ENCODE data around the gene CCDC6.
"Not testable (repeated sequence)": the region's sequence is repeated elsewhere in the genome, so short reads cannot be mapped to it uniquely, and the experiment has no call there.

The CCDC6 gene

DNA sequence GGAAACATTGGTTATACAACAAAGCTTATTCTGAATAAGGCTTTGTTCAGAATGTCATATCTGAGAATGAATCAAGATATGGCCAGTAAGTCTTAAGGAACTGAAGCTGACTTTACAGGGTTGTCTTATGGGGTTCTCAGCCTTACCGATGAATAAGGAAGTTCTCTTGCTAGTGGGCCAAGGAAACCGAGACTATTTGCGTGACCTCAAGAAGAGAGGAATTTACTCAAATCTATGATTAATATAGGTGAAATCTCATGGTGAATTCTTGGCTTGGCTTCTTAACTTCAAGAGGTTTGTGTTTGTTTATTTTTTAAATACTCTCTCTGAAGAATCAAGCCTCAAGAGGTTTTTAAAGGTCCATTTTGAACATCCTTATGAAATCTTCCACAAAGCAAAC is 148.4 kb downstream of the CCDC6 start:
- DNase-seq (ENCODE audit: low spot score): no peak

DNA sequence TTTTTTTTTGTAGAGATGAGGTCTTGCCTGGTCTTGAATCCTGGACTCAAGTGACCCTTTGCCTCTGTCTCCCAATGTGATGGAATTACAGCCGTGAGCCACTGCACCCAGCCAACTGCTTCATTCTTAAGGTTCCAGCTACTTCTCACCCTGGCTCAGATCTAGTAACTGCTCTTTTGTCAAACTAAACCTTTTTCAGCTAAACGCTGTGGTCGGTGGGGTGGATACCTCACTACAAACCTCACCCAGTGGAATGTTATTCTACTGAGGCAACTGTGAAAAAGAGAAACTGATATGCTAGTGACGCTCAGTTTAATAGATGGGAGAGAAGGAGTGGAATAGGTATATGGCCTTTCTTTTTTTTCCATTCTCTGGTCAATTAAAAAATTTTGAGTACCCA is 151.4 kb downstream of the CCDC6 start:
- DNase-seq (ENCODE audit: low spot score): no peak

DNA sequence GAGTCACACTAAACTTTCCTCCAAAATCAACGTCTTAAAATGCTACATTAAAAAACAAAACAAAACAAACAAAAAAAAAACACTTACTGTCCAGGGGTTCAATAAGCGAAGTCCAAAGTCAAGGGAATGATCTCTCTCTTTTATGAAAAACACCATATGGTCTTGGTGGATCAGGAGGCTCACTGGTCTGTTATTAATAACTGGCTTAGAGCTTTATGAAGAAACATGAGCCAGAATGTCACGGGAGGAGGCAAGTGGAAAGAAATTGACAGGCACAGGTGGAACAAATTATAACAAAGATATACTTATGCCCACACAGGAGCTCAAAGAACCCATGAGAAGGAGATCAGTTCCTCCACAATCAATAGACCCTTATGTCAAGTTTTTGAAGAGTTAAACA is 153.1 kb downstream of the CCDC6 start, which contains the start of gene MRLN:
Gene MRLN, minus strand, starts transcription at position 189 of the 400 bp plus-strand sequence.
- DNase-seq (ENCODE audit: low spot score): no peak

DNA sequence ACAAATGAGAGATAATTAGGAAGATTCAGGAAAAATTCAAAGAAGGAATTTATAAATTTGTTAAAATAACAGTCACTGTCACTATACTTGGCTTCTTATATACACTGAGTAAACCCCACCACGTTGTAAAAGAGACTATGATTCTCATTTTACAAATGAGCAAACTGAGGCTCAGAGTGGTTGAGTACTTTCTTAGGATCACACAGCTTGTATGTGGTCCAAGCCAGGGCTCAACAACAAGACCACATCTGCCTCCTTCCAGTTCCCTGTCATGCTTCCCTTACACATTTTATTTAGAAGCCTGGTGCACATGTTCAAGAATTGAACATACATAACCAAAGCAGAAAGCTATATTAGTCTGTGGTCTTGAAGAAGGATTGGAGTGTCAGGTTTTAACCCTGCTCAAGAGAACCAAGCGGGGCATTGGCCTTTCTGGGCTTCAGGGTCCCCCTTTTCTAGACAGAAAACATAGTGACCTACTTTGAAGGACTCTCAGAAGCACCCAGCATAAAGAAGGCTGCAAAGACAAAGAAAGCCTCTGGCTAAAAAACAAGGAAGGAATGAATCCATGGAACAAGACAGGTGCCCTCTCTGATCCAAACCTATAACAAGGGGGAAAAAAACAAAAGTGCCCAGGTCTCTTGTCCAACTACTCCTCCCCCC is 153.9 kb downstream of the CCDC6 start:
- no peak for DNase-seq (ENCODE audit: low spot score)

DNA sequence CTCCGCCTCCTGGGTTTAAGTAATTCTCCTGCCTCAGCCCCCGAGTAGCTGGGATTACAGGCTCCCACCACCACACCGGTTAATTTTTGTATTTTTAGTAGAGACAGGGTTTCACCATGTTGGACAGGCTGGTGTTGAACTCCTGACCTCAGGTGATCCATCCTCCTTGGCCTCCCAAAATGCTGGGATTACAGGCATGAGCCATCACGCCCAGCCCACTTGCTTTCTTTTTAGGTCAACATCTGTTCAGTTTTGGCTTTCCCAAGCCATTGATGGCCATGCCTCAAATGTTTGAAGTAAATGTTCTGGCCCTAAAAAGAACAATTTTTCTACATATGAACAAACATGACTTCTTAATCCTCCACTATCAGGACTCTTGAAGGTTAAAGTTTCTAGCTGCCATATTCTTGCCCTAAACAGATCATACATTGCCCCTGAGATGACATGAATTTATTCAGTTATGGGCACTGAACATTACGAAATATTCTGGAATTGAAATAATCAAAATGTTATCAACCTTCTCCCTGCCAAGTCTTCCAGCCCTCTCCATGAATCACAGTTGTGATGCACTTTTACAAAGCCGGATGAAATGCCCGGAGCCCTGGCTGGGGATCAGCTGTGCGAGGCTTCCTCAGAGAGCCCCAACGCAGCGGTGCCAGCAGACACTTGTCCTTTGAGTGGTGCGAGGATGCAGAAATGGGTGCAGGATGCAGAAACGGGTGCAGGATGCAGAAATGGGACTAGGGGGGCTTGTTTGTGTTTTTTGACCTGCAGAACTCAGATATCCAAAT is 156.0 kb downstream of the CCDC6 start:
- no peak for DNase-seq (ENCODE audit: low spot score)

DNA sequence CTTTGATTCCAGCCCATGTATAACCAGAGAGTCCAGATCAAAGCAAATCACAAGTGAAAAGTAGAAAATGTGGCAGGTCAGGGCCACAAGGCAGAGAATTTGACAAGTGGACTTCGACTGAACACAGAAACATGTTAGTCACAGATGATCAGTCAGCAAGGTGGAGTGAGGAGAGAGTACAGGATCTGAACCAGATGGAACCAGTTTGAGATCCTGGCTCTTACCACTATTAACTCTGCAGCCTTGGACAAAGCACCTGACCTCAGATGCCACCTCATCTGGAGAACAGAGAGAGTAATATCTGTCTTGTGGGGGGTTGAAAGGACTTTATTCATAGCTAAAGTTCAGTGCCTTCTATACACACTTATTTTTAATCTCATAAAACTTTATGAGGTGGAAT is 157.5 kb downstream of the CCDC6 start:
- DNase-seq (ENCODE audit: low spot score): no peak

DNA sequence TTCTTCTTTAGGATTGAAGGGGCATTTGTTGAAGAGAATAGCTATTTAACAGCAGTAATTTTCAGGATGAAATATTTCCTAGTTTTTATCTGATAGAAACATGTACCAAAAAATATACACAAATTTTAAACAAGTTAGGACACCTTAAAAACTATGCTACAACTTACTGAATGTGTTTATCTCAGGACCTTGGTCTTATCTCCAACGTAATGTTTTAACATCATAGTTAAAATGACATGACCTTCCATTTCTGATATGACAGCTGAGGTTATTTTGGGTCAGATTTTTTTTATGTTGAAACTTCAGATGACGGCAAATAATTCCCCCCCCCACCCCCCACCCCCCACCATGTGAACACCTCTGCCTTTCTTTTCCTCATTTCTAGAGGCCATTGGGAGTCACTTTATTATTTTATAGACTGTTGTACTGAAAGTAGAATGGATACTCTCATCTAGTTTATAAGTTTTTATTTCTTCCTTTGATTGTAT is 161.1 kb downstream of the CCDC6 start:
- no peak for DNase-seq (ENCODE audit: low spot score)

DNA sequence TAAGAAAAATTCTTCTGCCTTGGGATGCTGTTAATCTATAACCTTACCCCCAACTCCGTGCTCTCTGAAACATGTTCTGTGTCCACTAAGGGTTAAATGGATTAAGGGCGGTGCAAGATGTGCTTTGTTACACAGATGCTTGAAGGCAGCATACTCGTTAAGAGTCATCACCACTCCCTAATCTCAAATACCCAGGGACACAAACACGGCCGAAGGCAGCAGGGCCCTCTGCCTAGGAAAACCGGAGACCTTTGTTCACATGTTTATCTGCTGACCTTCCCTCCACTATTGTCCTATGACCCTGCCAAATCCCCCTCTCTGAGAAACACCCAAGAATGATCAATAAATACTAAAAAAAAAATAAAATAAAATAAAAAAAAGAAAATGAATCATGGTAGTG is 161.6 kb downstream of the CCDC6 start:
- DNase-seq (ENCODE audit: low spot score): not testable (repeated sequence)

DNA sequence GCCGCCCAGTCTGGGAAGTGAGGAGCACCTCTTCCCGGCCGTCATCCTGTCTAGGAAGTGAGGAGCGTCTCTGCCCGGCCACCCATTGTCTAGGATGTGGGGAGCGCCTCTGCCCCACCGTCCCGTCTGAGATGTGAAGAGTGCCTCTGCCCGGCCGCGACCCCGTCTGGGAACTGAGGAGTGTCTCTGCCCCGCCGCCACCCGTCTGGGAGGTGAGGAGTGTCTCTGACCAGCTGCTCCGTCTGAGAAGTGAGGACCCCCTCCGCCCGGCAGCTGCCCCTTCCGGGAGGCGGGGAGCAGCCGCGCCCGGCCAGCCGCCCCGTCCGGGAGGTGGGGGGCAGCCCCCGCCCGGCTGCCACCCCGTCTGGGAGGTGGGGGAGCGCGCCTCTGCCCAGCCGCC is 162.2 kb downstream of the CCDC6 start:
- DNase-seq (ENCODE audit: low spot score): not testable (repeated sequence)

DNA sequence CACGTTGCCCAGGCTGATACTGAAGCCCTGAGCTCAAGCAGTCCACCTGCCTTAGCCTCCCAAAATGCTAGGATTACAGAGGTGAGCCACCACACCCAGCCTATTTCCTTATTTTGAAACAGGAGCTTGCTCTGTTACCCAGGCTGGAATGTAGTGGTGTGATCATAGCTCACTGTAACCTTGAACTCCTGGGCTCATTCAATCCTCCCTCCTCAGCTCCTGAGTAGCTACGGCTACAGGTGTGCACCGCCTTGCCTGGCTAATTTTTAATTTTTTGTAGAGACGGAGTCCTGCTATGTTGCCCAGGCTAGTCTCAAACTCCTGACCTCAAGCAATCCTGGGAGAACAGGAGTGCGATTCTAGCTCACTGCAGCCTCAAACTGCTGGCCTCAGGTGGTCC is 164.8 kb downstream of the CCDC6 start:
- DNase-seq (ENCODE audit: low spot score): no peak

DNA sequence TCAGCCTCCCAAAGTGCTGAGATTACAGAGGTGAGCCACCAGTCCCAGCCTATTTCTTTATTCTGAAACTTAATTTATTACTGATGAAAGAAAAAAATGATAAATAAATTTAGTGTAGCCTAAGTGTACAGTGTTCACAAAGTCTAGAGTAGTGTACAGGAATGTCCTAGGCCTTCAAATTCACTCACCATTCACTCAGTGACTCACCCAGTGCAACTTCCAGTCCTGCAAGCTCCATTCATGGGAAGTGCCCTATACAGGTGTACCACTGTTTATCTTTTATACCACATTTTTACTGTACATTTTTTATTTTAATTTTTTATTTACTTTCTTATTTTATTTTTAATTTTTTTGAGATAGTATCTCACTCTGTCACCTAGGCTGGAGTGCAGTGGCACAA is 165.3 kb downstream of the CCDC6 start:
- DNase-seq (ENCODE audit: low spot score): no peak

All from activated CD4-positive, alpha-beta T cell treated with anti-CD3 and anti-CD28 coated beads, Interleukin-2, Interleukin-4, amounts not matched to agents 100 ng/mL and 50 ng/mL, durations not matched to agents 16 hours and 8 hours (primary cell).